GM12874 (cell line): Measurements from ENCODE around the gene OTOS.

ENCODE experiments used
- CTCF ChIP-seq: IDR thresholded peaks from 2 replicates; pipeline ENCODE4 v1.5.1; 2011; ENCODE audit warnings: low read depth, mild to moderate bottlenecking, control low read depth, low read length, moderate library complexity; ENCODE audit not compliant: insufficient read depth

The OTOS gene

DNA sequence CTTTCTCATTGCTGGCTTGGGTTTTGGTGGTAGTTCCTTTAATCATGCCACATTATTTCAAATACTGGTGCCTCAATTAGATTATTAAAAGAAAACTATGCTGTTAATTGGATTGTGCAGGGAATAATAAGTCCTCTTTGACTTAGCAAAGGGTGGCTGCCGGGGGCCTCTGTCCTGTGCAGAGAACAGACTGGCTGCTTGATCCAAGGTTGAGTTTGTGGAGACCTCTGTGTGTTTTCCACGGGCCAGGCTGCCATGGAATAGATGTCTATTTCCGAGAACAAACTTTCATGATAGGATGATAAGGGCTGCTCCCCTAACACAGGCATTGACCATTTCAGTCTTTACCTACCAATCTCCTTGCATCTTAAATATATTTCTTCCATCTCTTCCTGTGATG, 30.4 kb upstream of the OTOS start:
- TF ChIP-seq CTCF, result no peak

- no peak for TF ChIP-seq CTCF
These were observed 29.9 kb upstream of the OTOS start for GRCh38 chr2:240170354-240170735.

DNA sequence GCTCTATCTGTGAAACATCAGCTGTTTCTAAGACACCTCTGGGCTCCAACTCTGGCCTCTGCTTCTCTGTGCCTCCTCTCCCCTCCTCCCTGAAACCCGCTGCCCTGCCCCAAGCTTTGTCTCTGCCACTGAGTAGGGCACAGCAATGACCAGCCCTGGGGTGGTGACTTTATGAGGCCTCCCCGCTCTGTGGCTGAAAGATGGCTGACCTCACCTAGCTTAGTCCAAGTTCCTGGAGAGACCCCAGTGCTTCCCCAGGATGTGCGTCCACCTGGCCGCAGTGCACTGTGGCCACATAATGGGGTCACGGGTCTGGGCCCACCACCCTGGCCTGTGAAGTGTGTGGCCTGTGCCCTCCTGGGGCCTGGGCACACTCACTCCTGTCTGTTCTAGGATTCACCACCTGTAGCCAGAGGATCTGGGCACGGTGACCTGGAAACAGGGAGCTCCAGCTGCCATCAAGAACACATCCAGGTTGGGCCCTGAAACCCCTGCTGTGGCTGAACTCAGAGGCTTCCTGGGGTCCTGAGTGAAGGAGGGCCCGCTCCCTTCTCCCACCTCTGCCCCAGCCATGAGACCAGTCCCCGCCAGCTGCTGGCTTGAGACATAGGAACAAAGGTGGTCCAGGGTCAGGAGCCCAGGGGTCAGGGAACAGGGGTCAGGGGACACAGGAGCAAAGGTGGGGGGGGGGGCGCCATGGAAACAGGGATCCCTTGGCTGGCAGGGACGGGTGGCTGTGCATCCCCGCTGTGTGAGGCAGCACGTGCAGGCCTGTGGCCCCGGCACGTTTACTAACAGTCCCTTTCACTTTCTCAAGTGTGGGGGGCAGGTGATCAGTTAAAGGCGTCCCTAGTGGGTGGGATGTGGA, 29.3 kb upstream of the OTOS start:
- no peak for TF ChIP-seq CTCF

GRCh38 chr2:240168546-240169361, 28.3 kb upstream of the OTOS start:
- TF ChIP-seq CTCF, result no peak

DNA sequence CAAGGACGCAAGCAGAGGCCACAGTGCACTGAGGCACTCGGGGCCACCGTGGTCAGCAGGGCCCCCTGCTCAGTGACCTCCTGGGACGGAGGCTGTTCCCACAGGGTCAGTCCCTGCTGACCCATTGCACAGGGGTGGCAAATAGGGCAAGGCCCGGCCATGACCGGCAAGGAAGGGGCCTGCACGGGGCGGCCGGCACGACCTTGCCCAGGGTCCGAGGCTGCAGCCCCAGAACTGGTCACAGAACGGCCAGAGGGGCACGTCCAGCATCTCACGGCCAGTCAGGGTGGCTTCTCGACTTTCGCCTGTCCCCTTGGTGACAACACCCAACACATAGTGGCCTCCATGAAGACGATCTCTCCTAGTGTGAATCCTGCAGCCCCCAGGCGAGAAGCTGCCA, 27.6 kb upstream of the OTOS start:
- TF ChIP-seq CTCF, result no peak

DNA sequence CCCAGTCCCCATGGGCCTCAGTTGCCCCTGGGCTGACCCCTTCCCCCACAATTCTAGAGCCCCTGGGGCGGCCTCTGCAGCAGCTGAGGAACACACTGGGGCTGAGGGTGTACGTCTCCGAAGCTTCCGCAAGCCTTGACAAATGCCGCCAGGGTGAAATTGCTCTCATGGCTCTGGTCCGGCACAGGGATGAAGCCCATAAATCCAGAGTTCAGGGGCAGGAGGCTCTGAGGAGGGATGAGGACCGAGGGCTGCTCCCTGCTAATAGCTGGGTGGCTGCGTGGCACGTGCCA, 27.1 kb upstream of the OTOS start:
- no peak for TF ChIP-seq CTCF

DNA sequence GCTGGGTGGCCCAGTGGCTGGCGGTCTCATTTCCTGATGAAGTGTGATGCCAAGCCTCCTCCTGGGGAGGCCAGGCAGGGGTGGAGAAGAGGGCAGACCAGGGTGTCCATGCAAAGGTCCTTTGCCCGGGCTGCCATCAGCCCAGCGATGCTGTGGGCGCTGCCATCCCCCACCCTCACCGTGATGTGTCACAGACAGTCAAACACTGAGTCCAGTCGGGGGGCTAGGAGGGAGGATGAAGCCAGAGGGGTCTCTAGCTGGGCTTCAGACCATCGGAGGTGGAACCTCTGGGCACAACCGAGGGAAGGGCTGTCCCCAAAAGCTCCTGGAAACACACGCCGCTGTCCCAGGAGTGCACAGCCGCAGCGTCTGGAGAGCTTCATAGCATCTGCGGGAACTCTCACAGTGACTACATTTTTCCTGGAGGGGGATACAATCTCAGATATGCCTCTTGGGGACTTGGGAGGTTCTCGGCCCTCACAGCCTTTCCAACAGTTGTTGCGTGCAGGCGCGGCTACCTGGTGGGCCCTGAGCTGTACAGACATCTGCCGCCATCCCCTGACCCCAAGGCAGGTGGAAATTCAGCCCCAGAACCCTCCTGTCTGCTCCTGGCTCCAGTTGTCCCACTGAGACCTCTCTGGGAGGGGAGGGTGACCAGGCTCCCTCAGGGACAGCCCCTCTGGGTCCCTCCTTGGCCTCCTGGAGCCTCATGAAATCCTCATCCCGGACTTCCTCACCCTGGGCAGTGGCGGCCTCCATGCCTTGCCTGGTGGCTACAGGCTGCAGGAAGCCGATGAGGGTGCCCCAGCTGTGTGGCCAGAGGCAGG, 26.5 kb upstream of the OTOS start:
- TF ChIP-seq CTCF, result no peak
